ENCODE data around the gene GRM8.

Gene GRM8

DNA sequence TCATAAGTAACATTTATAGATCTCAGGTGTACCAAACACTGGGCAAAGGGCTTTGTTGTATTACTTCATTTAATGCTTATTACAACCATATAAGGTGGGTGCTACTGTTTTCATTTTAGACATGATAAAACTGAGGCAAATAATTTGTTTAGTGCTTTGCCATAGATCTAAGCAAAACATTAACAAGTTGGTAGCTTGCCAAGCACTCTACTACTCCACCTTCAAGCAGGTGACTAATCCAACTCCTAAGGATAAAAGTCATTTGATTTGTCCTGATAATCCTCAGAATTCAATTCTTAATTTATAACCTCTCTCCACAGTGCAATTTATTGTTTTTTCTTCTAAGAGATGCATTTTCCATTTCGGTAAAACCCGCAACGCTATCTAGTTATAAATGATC lies 646.4 kb downstream of the GRM8 start:
- H3K27me3 ChIP-seq (replicated peaks; ENCODE audit: insufficient read depth, low read length): no peaks in the 10 kb centered on the region
- no peaks in the 10 kb centered on the region for H3F3A ChIP-seq (ENCODE audit: insufficient read depth, low read length)
- H3K9ac ChIP-seq (ENCODE audit: low read length): no peak overlapping the region
- no peaks in the 10 kb centered on the region for H4K20me1 ChIP-seq (ENCODE audit: insufficient read depth, low read length)
- no peaks in the 10 kb centered on the region for H3K36me3 ChIP-seq (replicated peaks; ENCODE audit: insufficient read depth, low read length)
- no peaks in the 10 kb centered on the region for H3K4me1 ChIP-seq (ENCODE audit: low read length)
- no peak overlapping the region for H3K27ac ChIP-seq (ENCODE audit: low read length)
- no peaks in the 10 kb centered on the region for H3K9me2 ChIP-seq (replicated peaks; ENCODE audit: insufficient read depth, low read length)
- no peaks in the 10 kb centered on the region for H3K79me2 ChIP-seq (ENCODE audit: low read length)
- no peak overlapping the region for H2AFZ ChIP-seq (ENCODE audit: low read length)
- H3K4me3 ChIP-seq (ENCODE audit: low read length): no peak overlapping the region
- no peak for TF ChIP-seq EZH2 (optimal IDR thresholded peaks at IDR 0.05; ENCODE audit: low read depth, low read length)
- TF ChIP-seq, protein P1, sequence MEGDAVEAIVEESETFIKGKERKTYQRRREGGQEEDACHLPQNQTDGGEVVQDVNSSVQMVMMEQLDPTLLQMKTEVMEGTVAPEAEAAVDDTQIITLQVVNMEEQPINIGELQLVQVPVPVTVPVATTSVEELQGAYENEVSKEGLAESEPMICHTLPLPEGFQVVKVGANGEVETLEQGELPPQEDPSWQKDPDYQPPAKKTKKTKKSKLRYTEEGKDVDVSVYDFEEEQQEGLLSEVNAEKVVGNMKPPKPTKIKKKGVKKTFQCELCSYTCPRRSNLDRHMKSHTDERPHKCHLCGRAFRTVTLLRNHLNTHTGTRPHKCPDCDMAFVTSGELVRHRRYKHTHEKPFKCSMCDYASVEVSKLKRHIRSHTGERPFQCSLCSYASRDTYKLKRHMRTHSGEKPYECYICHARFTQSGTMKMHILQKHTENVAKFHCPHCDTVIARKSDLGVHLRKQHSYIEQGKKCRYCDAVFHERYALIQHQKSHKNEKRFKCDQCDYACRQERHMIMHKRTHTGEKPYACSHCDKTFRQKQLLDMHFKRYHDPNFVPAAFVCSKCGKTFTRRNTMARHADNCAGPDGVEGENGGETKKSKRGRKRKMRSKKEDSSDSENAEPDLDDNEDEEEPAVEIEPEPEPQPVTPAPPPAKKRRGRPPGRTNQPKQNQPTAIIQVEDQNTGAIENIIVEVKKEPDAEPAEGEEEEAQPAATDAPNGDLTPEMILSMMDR (IDR thresholded peaks at IDR 0.05; ENCODE audit: low read length): no peak
- TF ChIP-seq EZH2phosphoT487 (IDR thresholded peaks at IDR 0.05; ENCODE audit: low read length): no peak
- no peaks in the 10 kb centered on the region for H3K9me3 ChIP-seq (replicated peaks; ENCODE audit: insufficient read depth, low read length)
- H3K4me2 ChIP-seq (ENCODE audit: low read depth, low read length): no peak overlapping the region
- no peak for DNase-seq

DNA sequence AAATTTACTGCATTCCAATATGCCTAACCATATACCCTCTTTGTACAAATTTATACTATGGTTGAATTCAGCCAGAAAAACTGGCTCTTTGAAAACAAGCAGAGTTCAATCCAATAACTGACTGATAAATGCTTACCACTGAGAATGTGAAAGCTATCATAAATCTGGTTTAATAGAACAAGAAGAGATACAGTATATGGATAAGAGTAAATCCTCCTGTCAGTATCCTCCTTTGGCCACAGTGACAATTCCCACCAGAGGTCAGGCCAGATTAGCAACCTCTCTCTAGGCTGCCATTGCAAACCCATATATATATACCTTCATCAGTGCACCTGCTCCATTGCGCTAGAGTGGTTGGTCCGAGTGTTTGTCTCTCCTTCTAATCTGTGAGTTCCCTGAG lies 647.2 kb downstream of the GRM8 start:
- TF ChIP-seq EZH2 (optimal IDR thresholded peaks at IDR 0.05; ENCODE audit: low read depth, low read length) (no peak), EZH2phosphoT487 (IDR thresholded peaks at IDR 0.05; ENCODE audit: low read length) (no peak)
- TF ChIP-seq, protein P1 (IDR thresholded peaks at IDR 0.05; ENCODE audit: low read length): no peak
- no peak for DNase-seq
- H3F3A ChIP-seq (ENCODE audit: insufficient read depth, low read length): no peaks in the 10 kb centered on the region

DNA sequence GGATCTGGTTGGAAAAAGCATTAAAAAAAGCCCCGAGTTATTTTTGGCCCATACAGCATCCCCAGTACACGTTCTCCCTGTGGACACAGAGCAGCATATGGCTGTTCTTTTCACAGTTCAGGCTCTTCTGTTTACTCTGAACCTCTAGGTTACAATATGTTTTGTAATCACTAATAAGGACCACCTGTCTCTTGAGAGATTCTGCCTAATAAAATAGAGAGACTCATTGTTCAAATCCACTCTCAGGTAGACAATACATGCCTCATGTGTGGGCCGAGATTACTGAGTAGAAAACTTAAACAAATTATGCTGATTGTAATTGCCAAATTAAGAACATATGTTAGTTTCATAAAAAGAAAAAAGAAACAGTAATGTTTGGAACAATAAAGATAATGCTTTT lies 647.7 kb downstream of the GRM8 start:
- TF ChIP-seq EZH2phosphoT487 (IDR thresholded peaks at IDR 0.05; ENCODE audit: low read length): no peak
- TF ChIP-seq EZH2 (optimal IDR thresholded peaks at IDR 0.05; ENCODE audit: low read depth, low read length): no peak
- TF ChIP-seq, protein P1 (IDR thresholded peaks at IDR 0.05; ENCODE audit: low read length): no peak
- Histone ChIP-seq H3K4me3 (ENCODE audit: low read length) (no peak overlapping the region), H3K4me1 (ENCODE audit: low read length) (no peaks in the 10 kb centered on the region), H3K4me2 (ENCODE audit: low read depth, low read length) (no peak overlapping the region), H3K9me2 (replicated peaks; ENCODE audit: insufficient read depth, low read length) (no peaks in the 10 kb centered on the region), H3F3A (ENCODE audit: insufficient read depth, low read length) (no peaks in the 10 kb centered on the region), H2AFZ (ENCODE audit: low read length) (no peak overlapping the region), H3K9me3 (replicated peaks; ENCODE audit: insufficient read depth, low read length) (no peaks in the 10 kb centered on the region), H3K27me3 (replicated peaks; ENCODE audit: insufficient read depth, low read length) (no peaks in the 10 kb centered on the region), H4K20me1 (ENCODE audit: insufficient read depth, low read length) (no peaks in the 10 kb centered on the region), H3K27ac (ENCODE audit: low read length) (no peak overlapping the region), H3K36me3 (replicated peaks; ENCODE audit: insufficient read depth, low read length) (no peaks in the 10 kb centered on the region), H3K9ac (ENCODE audit: low read length) (no peak overlapping the region), H3K79me2 (ENCODE audit: low read length) (no peaks in the 10 kb centered on the region)
- DNase-seq: no peak

More for the DNA sequence above, 647.2 kb downstream of the GRM8 start:
- H3K4me3 ChIP-seq (ENCODE audit: low read length): no peak overlapping the region
- H3K27me3 ChIP-seq (replicated peaks; ENCODE audit: insufficient read depth, low read length): no peaks in the 10 kb centered on the region
- H3K9me2 ChIP-seq (replicated peaks; ENCODE audit: insufficient read depth, low read length): no peaks in the 10 kb centered on the region
- H4K20me1 ChIP-seq (ENCODE audit: insufficient read depth, low read length): no peaks in the 10 kb centered on the region
- no peaks in the 10 kb centered on the region for H3K79me2 ChIP-seq (ENCODE audit: low read length)
- H2AFZ ChIP-seq (ENCODE audit: low read length): no peak overlapping the region
- H3K27ac ChIP-seq (ENCODE audit: low read length): no peak overlapping the region
- no peak overlapping the region for H3K9ac ChIP-seq (ENCODE audit: low read length)
- no peaks in the 10 kb centered on the region for H3K9me3 ChIP-seq (replicated peaks; ENCODE audit: insufficient read depth, low read length)
- H3K36me3 ChIP-seq (replicated peaks; ENCODE audit: insufficient read depth, low read length): no peaks in the 10 kb centered on the region
- no peaks in the 10 kb centered on the region for H3K4me1 ChIP-seq (ENCODE audit: low read length)
- no peak overlapping the region for H3K4me2 ChIP-seq (ENCODE audit: low read depth, low read length)
